Measurements from ENCODE around the gene PXYLP1. TPM values are rescaled to one million over a fixed set of nuclear protein-coding genes. Genes with fewer than 3 reads are reported as not detected.

PXYLP1 gene
- total and polyA plus RNA-seq, 2 of the 8 experiments (the other 6 are each of a cell fraction or from before 2014, with no cell fraction given) = 19.4 to 20.6 TPM

DNA sequence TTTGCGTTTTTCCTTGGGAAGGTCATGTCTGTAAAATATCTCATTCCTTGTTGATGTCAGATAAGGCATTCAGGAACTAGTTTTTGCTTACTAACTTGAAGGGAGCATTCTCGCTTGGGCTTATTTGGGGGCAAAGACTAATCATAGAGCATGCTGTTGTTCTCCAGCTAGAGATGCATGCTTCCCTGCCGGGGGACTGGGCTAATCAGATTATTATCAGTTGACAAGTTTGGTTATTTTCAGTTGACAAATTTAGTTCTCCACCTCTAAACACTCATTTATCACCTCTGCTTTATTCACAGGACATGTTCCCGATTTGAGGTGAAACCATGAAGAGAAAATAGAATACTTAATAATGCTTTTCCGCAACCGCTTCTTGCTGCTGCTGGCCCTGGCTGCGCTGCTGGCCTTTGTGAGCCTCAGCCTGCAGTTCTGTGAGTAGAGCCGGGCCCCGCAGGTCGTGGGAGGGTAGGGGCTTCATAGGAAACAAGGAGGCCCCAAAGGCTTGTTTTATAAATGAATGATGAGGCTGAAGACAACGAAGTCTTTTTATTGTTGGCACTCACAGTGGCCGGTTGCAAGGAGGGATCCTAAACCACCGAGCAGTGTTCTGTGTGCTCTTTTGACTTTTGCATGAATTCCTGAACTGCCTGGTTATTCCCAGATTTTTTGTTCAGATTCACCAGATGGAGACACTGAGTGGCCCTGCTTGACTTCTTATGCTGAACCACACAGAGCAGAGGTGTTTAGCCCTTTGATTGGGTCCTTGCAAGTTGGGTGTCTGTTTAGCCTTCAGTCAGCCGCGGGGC, 28.4 kb downstream of the PXYLP1 start (continued):
- no peak for TF ChIP-seq TAF7 (optimal IDR thresholded peaks at IDR 0.05; ENCODE audit: borderline replicate concordance, low read depth, low read length)
